Ascending aorta (tissue), 2 donors: ENCODE measurements around the gene MUC5B. TPM values are rescaled to one million over a fixed set of nuclear protein-coding genes. Genes with fewer than 3 reads are reported as not detected.
"Not testable (repeated sequence)": the region's sequence is repeated elsewhere in the genome, so short reads cannot be mapped to it uniquely, and the experiment has no call there.

Experiments used
- DNase-seq, 2 donors: peaks; one replicate each; pipeline ENCODE4 v3.0.0-alpha.2; 2019; ENCODE audit warnings: low spot score in 2 of 2
- H3K27ac ChIP-seq, 2 donors: fragments of 200-600 bp; sonication (generic); one replicate each; pipeline ENCODE4 v1.5.1; 2016 to 2017; ENCODE audit warnings: mild to moderate bottlenecking in 1 of 2
- H3K27me3 ChIP-seq: fragments of 200-600 bp; sonication (generic); one replicate; pipeline ENCODE4 v1.5.1; 2017
- H3K36me3 ChIP-seq, 2 donors: fragments of 200-600 bp; sonication (generic); one replicate each; pipeline ENCODE4 v1.5.1; 2016
- H3K4me1 ChIP-seq, 2 donors: fragments of 200-600 bp; sonication (generic); one replicate each; pipeline ENCODE4 v1.5.1; 2016 to 2017; ENCODE audit warnings: mild to moderate bottlenecking in 1 of 2
- H3K4me3 ChIP-seq, 2 donors: fragments of 200-600 bp; sonication (generic); one replicate each; pipeline ENCODE4 v1.5.1; 2016 to 2017; ENCODE audit warnings: mild to moderate bottlenecking in 1 of 2
- H3K9me3 ChIP-seq, 2 donors: fragments of 200-600 bp; sonication (generic); one replicate each; pipeline ENCODE4 v1.5.1; 2016
- CTCF ChIP-seq, 3 experiments: fragments of 200-600 bp in 2 of 3; fragments of 450-650 bp in 1 of 3; sonication (generic) in 2 of 3; IDR thresholded peaks; one replicate each; pipeline ENCODE4 v1.5.1; 2016 to 2019; ENCODE audit warnings: antibody characterized with exemption in 3 of 3, mild to moderate bottlenecking in 1 of 3, moderate library complexity in 1 of 3
- intact Hi-C: fragments of 100-400 bp; cut with DNase I; formaldehyde crosslinking; loops from one replicate; pipeline ENCODE4 v1.15.1; 2023
- total RNA-seq: library from RNA; depleted of rRNA; stranded (reverse); fragments of >200 nt; gene quantifications from one replicate; pipeline ENCODE4 v1.1.0, GENCODE V29; 2016

MUC5B gene
- total RNA-seq, 1 donor from 2014 or later = under 0.01 TPM

GRCh38 chr11:1208394-1209261, 14.2 kb upstream of the MUC5B start:
- Histone ChIP-seq H3K4me3 (no peak overlapping the region), H3K36me3 (no peaks in the 10 kb centered on the region), H3K9me3 (peaks cover 7 to 12% of the 10 kb centered on the region in 2 donors), H3K4me1 (no peaks in the 10 kb centered on the region), H3K27me3 (no peaks in the 10 kb centered on the region), H3K27ac (no peak overlapping the region)
- TF ChIP-seq CTCF (IDR thresholded peaks at IDR 0.05) = no peak
- intact Hi-C loops = loop anchor here (10.0 kb wide), 1 partner anchor 96 kb away; the partner anchor contains the start of gene TOLLIP
- no peak for DNase-seq

GRCh38 chr11:1209371-1210057, 13.4 kb upstream of the MUC5B start:
- Histone ChIP-seq H3K4me1 (no peaks in the 10 kb centered on the region), H3K4me3 (no peak overlapping the region), H3K27me3 (no peaks in the 10 kb centered on the region), H3K9me3 (peaks cover 7 to 12% of the 10 kb centered on the region in 2 donors), H3K36me3 (no peaks in the 10 kb centered on the region), H3K27ac (no peak overlapping the region)
- DNase-seq = no peak
- no peak for TF ChIP-seq CTCF (IDR thresholded peaks at IDR 0.05)
- intact Hi-C loops = loop anchor here (10.0 kb wide), 1 partner anchor 95 kb away; the partner anchor contains the start of gene TOLLIP

- no peak overlapping the region for H3K27ac ChIP-seq
- intact Hi-C loops = no loop called here
- peaks cover 7 to 12% of the 10 kb centered on the region in 2 donors for H3K9me3 ChIP-seq
- TF ChIP-seq CTCF (IDR thresholded peaks at IDR 0.05) = no peak
- DNase-seq = no peak
- no peaks in the 10 kb centered on the region for H3K27me3 ChIP-seq
- H3K36me3 ChIP-seq = no peaks in the 10 kb centered on the region
- no peak overlapping the region for H3K4me3 ChIP-seq
- H3K4me1 ChIP-seq = no peaks in the 10 kb centered on the region
These were observed 11.0 kb upstream of the MUC5B start for GRCh38 chr11:1211838-1212237.

GRCh38 chr11:1215826-1216225, 7.0 kb upstream of the MUC5B start:
- H3K36me3 ChIP-seq, intact Hi-C loops, H3K4me3 ChIP-seq, H3K27me3 ChIP-seq, H3K27ac ChIP-seq, DNase-seq, H3K4me1 ChIP-seq: not testable (repeated sequence)
- H3K9me3 ChIP-seq = peaks cover 7 to 12% of the 10 kb centered on the region in 2 donors

GRCh38 chr11:1217151-1217550, 5.7 kb upstream of the MUC5B start:
- Histone ChIP-seq H3K9me3 (no peaks in the 10 kb centered on the region), H3K36me3 (no peaks in the 10 kb centered on the region), H3K27ac (no peak overlapping the region), H3K4me1 (no peaks in the 10 kb centered on the region), H3K4me3 (no peak overlapping the region), H3K27me3 (no peaks in the 10 kb centered on the region)
- DNase-seq = no peak
- no peak for TF ChIP-seq CTCF (IDR thresholded peaks at IDR 0.05)
- intact Hi-C loops = no loop called here

GRCh38 chr11:1218256-1218787, 4.5 kb upstream of the MUC5B start:
- Histone ChIP-seq H3K4me1 (no peaks in the 10 kb centered on the region), H3K4me3 (no peak overlapping the region), H3K36me3 (no peaks in the 10 kb centered on the region), H3K27ac (no peak overlapping the region), H3K27me3 (no peaks in the 10 kb centered on the region), H3K9me3 (no peaks in the 10 kb centered on the region)
- intact Hi-C loops = no loop called here
- DNase-seq = no peak
- TF ChIP-seq CTCF (IDR thresholded peaks at IDR 0.05) = no peak
